ENCODE results near the gene CPT1C. TPM values are rescaled to one million over a fixed set of nuclear protein-coding genes. Genes with fewer than 3 reads are reported as not detected.

CPT1C gene
- total and polyA plus RNA-seq, 4 donors = 0.37 to 0.75 (median 0.59) TPM

DNA sequence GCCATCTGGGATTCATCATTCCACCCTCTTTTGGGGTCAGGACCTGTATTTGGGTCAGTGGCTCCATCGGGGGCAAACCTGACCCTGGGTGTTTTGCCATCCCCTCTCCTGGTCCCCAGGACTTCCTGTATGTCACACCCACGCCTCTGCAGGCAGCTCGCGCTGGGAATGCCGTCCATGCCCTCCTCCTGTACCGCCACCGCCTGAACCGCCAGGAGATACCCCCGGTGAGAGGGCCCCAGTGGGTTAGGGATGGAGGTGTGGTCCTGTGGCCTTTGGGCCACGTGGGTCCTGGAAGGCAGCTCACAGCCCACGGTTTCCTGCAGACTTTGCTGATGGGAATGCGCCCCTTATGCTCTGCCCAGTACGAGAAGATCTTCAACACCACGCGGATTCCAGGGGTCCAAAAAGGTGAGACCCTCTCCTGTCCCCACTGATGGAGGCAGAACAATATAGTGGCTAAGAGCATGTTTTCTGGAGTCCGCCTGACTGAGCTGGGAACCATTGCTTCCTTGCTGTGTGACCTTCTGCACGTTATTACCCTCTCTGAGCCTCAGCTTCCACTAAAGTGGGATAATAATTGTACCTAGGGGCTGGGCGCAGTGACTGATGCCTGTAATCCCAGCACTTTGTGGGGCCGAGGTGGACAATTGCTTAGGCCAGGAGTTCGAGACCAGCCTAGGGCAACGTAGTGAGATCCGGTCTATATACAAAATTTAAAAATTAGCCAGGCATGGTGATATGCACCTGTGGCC, 14.1 kb downstream of the CPT1C start:
- Histone ChIP-seq H3K4me3 (ENCODE audit: low read depth in 1 of 3, low read length in 3 of 3) (no peak overlapping the region), H3K36me3 (ENCODE audit: control insufficient read depth in 4 of 4, insufficient read depth in 3 of 4, low read depth in 1 of 4, low read length in 3 of 4) (no peaks in the 10 kb centered on the region), H3K4me1 (ENCODE audit: control insufficient read depth in 4 of 4, insufficient read depth in 4 of 4, low read length in 3 of 4) (no peaks in the 10 kb centered on the region), H3K27ac (ENCODE audit: low read depth in 1 of 2, low read length in 2 of 2) (no peak overlapping the region), H3K9ac (ENCODE audit: low read depth in 1 of 2, low read length in 2 of 2) (no peak overlapping the region), H3K27me3 (ENCODE audit: control insufficient read depth in 4 of 4, insufficient read depth in 4 of 4, low read length in 3 of 4) (no peaks in the 10 kb centered on the region), H3K9me3 (ENCODE audit: control insufficient read depth in 4 of 4, low read length in 3 of 4) (no peaks in the 10 kb centered on the region)
- 92% methylated on average over 22 of the region's 22 CpGs for WGBS
- TF ChIP-seq, protein P1, sequence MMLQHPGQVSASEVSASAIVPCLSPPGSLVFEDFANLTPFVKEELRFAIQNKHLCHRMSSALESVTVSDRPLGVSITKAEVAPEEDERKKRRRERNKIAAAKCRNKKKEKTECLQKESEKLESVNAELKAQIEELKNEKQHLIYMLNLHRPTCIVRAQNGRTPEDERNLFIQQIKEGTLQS (IDR thresholded peaks at IDR 0.05) = no peak
- TF ChIP-seq, protein P2, sequence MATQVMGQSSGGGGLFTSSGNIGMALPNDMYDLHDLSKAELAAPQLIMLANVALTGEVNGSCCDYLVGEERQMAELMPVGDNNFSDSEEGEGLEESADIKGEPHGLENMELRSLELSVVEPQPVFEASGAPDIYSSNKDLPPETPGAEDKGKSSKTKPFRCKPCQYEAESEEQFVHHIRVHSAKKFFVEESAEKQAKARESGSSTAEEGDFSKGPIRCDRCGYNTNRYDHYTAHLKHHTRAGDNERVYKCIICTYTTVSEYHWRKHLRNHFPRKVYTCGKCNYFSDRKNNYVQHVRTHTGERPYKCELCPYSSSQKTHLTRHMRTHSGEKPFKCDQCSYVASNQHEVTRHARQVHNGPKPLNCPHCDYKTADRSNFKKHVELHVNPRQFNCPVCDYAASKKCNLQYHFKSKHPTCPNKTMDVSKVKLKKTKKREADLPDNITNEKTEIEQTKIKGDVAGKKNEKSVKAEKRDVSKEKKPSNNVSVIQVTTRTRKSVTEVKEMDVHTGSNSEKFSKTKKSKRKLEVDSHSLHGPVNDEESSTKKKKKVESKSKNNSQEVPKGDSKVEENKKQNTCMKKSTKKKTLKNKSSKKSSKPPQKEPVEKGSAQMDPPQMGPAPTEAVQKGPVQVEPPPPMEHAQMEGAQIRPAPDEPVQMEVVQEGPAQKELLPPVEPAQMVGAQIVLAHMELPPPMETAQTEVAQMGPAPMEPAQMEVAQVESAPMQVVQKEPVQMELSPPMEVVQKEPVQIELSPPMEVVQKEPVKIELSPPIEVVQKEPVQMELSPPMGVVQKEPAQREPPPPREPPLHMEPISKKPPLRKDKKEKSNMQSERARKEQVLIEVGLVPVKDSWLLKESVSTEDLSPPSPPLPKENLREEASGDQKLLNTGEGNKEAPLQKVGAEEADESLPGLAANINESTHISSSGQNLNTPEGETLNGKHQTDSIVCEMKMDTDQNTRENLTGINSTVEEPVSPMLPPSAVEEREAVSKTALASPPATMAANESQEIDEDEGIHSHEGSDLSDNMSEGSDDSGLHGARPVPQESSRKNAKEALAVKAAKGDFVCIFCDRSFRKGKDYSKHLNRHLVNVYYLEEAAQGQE (IDR thresholded peaks at IDR 0.05) = no peak
- TF ChIP-seq RAD21 (IDR thresholded peaks at IDR 0.05) (no peak), GABPA (IDR thresholded peaks at IDR 0.05 in 1 of 2, conservative IDR thresholded peaks at IDR 0.05 in 1 of 2) (no peak), TAF1 (conservative IDR thresholded peaks at IDR 0.05) (no peak), SP1 (IDR thresholded peaks at IDR 0.05) (no peak), FOXA1 (IDR thresholded peaks at IDR 0.05) (no peak), RXRA (IDR thresholded peaks at IDR 0.05) (no peak), HNF4G (IDR thresholded peaks at IDR 0.05) (no peak), FOXA2 (IDR thresholded peaks at IDR 0.05) (no peak), JUND (IDR thresholded peaks at IDR 0.05) (no peak), YY1 (IDR thresholded peaks at IDR 0.05) (no peak), EGR1 (IDR thresholded peaks at IDR 0.05; ENCODE audit: low read depth in 2 of 2) (no peak)
- TF ChIP-seq, protein P3, sequence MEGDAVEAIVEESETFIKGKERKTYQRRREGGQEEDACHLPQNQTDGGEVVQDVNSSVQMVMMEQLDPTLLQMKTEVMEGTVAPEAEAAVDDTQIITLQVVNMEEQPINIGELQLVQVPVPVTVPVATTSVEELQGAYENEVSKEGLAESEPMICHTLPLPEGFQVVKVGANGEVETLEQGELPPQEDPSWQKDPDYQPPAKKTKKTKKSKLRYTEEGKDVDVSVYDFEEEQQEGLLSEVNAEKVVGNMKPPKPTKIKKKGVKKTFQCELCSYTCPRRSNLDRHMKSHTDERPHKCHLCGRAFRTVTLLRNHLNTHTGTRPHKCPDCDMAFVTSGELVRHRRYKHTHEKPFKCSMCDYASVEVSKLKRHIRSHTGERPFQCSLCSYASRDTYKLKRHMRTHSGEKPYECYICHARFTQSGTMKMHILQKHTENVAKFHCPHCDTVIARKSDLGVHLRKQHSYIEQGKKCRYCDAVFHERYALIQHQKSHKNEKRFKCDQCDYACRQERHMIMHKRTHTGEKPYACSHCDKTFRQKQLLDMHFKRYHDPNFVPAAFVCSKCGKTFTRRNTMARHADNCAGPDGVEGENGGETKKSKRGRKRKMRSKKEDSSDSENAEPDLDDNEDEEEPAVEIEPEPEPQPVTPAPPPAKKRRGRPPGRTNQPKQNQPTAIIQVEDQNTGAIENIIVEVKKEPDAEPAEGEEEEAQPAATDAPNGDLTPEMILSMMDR (IDR thresholded peaks at IDR 0.05; ENCODE audit: low read depth, low read length, missing input control) = no peak
- TF ChIP-seq, protein P4, sequence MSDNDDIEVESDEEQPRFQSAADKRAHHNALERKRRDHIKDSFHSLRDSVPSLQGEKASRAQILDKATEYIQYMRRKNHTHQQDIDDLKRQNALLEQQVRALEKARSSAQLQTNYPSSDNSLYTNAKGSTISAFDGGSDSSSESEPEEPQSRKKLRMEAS (IDR thresholded peaks at IDR 0.05) = no peak
- no peak for DNase-seq (ENCODE audit: low spot score)

DNA sequence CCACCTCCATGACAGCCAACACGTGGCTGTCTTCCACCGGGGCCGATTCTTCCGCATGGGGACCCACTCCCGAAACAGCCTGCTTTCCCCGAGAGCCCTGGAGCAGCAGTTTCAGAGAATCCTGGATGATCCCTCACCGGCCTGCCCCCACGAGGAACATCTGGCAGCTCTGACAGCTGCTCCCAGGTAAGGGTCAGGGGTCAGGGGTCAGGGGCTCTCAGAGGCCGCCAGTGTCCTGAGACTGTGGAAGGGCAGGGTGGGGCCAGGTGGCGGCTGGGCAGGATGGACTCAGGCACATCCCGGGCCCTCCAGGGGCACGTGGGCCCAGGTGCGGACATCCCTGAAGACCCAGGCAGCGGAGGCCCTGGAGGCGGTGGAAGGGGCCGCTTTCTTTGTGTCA, 15.0 kb downstream of the CPT1C start:
- no peaks in the 10 kb centered on the region for H3K27me3 ChIP-seq (ENCODE audit: control insufficient read depth in 4 of 4, insufficient read depth in 4 of 4, low read length in 3 of 4)
- no peaks in the 10 kb centered on the region for H3K4me1 ChIP-seq (ENCODE audit: control insufficient read depth in 4 of 4, insufficient read depth in 4 of 4, low read length in 3 of 4)
- H3K27ac ChIP-seq (ENCODE audit: low read depth in 1 of 2, low read length in 2 of 2) = no peak overlapping the region
- H3K9ac ChIP-seq (ENCODE audit: low read depth in 1 of 2, low read length in 2 of 2) = no peak overlapping the region
- no peak for DNase-seq (ENCODE audit: low spot score)
- no peaks in the 10 kb centered on the region for H3K36me3 ChIP-seq (ENCODE audit: control insufficient read depth in 4 of 4, insufficient read depth in 3 of 4, low read depth in 1 of 4, low read length in 3 of 4)
- H3K9me3 ChIP-seq (ENCODE audit: control insufficient read depth in 4 of 4, low read length in 3 of 4) = no peaks in the 10 kb centered on the region
- WGBS = 87% methylated on average over 16 of the region's 16 CpGs
- no peak for TF ChIP-seq HNF4A (conservative IDR thresholded peaks at IDR 0.05)
- no peak for TF ChIP-seq TAF1 (conservative IDR thresholded peaks at IDR 0.05)
- TF ChIP-seq, protein P2 (IDR thresholded peaks at IDR 0.05) = no peak
- no peak for TF ChIP-seq YY1 (IDR thresholded peaks at IDR 0.05)
- TF ChIP-seq, protein P4 (IDR thresholded peaks at IDR 0.05) = no peak
- no peak for TF ChIP-seq HNF4G (IDR thresholded peaks at IDR 0.05)
- TF ChIP-seq NR2F2 (IDR thresholded peaks at IDR 0.05) = no peak
- no peak overlapping the region for H3K4me3 ChIP-seq (ENCODE audit: low read depth in 1 of 3, low read length in 3 of 3)

All from liver (tissue), 9 donors.